Measurements from ENCODE around the gene UBXN11. TPM values are rescaled to one million over a fixed set of nuclear protein-coding genes. Genes with fewer than 3 reads are reported as not detected.

Gene UBXN11
- total and polyA plus RNA-seq, 2 of the 13 experiments (the other 11 are each of a cell fraction or from before 2014, with no cell fraction given): 9.3 to 10.4 TPM

- TF ChIP-seq ZNF180 (CRISPR knock-in tag; IDR thresholded peaks at IDR 0.05; ENCODE audit: borderline replicate concordance, low read depth): no peak
- TF ChIP-seq RFX5 (IDR thresholded peaks at IDR 0.05; ENCODE audit: low read depth, low read length): peak; percentile 17; the same call in 1 of the 2 replicates
- no peak for TF ChIP-seq ZNF850 (CRISPR knock-in tag; conservative IDR thresholded peaks at IDR 0.05)
- TF ChIP-seq, protein P1, sequence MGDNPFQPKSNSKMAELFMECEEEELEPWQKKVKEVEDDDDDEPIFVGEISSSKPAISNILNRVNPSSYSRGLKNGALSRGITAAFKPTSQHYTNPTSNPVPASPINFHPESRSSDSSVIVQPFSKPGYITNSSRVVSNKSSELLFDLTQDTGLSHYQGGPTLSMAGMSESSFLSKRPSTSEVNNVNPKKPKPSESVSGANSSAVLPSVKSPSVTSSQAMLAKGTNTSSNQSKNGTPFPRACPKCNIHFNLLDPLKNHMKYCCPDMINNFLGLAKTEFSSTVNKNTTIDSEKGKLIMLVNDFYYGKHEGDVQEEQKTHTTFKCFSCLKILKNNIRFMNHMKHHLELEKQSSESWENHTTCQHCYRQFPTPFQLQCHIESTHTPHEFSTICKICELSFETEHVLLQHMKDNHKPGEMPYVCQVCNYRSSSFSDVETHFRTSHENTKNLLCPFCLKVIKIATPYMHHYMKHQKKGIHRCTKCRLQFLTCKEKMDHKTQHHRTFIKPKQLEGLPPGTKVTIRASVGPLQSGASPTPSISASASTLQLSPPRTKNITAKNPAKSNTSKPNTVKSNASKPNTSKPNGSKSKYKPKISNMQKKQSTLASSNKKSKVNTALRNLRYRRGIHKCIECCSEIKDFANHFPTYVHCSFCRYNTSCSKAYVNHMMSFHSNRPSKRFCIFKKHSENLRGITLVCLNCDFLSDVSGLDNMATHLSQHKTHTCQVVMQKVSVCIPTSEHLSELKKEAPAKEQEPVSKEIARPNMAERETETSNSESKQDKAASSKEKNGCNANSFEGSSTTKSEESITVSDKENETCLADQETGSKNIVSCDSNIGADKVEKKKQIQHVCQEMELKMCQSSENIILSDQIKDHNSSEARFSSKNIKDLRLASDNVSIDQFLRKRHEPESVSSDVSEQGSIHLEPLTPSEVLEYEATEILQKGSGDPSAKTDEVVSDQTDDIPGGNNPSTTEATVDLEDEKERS (CRISPR knock-in tag; IDR thresholded peaks at IDR 0.05): peak; percentile 60; the same call in 1 of the 2 replicates
- TF ChIP-seq, protein P2, sequence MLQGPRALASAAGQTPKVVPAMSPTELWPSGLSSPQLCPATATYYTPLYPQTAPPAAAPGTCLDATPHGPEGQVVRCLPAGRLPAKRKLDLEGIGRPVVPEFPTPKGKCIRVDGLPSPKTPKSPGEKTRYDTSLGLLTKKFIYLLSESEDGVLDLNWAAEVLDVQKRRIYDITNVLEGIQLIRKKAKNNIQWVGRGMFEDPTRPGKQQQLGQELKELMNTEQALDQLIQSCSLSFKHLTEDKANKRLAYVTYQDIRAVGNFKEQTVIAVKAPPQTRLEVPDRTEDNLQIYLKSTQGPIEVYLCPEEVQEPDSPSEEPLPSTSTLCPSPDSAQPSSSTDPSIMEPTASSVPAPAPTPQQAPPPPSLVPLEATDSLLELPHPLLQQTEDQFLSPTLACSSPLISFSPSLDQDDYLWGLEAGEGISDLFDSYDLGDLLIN (CRISPR knock-in tag; IDR thresholded peaks at IDR 0.05; ENCODE audit: borderline replicate concordance): no peak
- no peak for TF ChIP-seq GRHL1 (CRISPR knock-in tag; conservative IDR thresholded peaks at IDR 0.05)
- no peak for TF ChIP-seq ARNT (IDR thresholded peaks at IDR 0.05)
- no peak for TF ChIP-seq PTBP1 (IDR thresholded peaks at IDR 0.05; ENCODE audit: low read depth, low read length, poor library complexity, severe bottlenecking)
- peak; percentile 86 for TF ChIP-seq SP4 (CRISPR knock-in tag; IDR thresholded peaks at IDR 0.05)
- 0 out of 2 replicates have a peak, but pooled peaks have one; percentile 57 for TF ChIP-seq ZSCAN9 (CRISPR knock-in tag; IDR thresholded peaks at IDR 0.05; ENCODE audit: borderline replicate concordance)
- TF ChIP-seq ZNF780A (CRISPR knock-in tag; IDR thresholded peaks at IDR 0.05): no peak
- TF ChIP-seq ZNF550 (CRISPR knock-in tag; IDR thresholded peaks at IDR 0.05; ENCODE audit: borderline replicate concordance): peak; percentile 77; the same call in 1 of the 2 replicates
- TF ChIP-seq CREB1 (IDR thresholded peaks at IDR 0.05): peak; percentile 87
- peak; percentile 92 for TF ChIP-seq CREB1 (CRISPR knock-in tag; IDR thresholded peaks at IDR 0.05)
- TF ChIP-seq ZNF703 (CRISPR knock-in tag; IDR thresholded peaks at IDR 0.05; ENCODE audit: borderline replicate concordance): no peak
- peak; percentile 91 for TF ChIP-seq ZFP36L1 (CRISPR knock-in tag; IDR thresholded peaks at IDR 0.05)
- no peak for TF ChIP-seq GFI1 (CRISPR knock-in tag; IDR thresholded peaks at IDR 0.05; ENCODE audit: borderline replicate concordance)
- TF ChIP-seq EP300 (IDR thresholded peaks at IDR 0.05; ENCODE audit: low read depth in 2 of 2, low read length in 2 of 2): peak in 1 of 2 experiments; percentile 15; a peak in 1 of 4 replicates
- no peak for TF ChIP-seq EP300 (CRISPR knock-in tag; IDR thresholded peaks at IDR 0.05; ENCODE audit: borderline replicate concordance)
- TF ChIP-seq FOXK2 (IDR thresholded peaks at IDR 0.05): no peak
- TF ChIP-seq ZFP90 (CRISPR knock-in tag; IDR thresholded peaks at IDR 0.05; ENCODE audit: borderline replicate concordance): no peak
- no peak for TF ChIP-seq ZNF292 (CRISPR knock-in tag; IDR thresholded peaks at IDR 0.05; ENCODE audit: borderline replicate concordance, low read depth)
- TF ChIP-seq REPIN1 (CRISPR knock-in tag; IDR thresholded peaks at IDR 0.05; ENCODE audit: borderline replicate concordance, low read depth): peak; percentile 50
- TF ChIP-seq FOXA3 (CRISPR knock-in tag; IDR thresholded peaks at IDR 0.05): no peak
- TF ChIP-seq ZNF17 (CRISPR knock-in tag; IDR thresholded peaks at IDR 0.05): no peak
- TF ChIP-seq NFKBIZ (CRISPR knock-in tag; IDR thresholded peaks at IDR 0.05): no peak
These were observed 72.4 kb downstream of the UBXN11 start, which contains the start of gene CEP85 (continued) for GRCh38 chr1:26233903-26234643.
